ENCODE data around the gene ASIC2. TPM values are rescaled to one million over a fixed set of nuclear protein-coding genes. Genes with fewer than 3 reads are reported as not detected.

The ASIC2 gene
- total RNA-seq, 1 experiment from 2014 or later: 4.1 TPM

DNA sequence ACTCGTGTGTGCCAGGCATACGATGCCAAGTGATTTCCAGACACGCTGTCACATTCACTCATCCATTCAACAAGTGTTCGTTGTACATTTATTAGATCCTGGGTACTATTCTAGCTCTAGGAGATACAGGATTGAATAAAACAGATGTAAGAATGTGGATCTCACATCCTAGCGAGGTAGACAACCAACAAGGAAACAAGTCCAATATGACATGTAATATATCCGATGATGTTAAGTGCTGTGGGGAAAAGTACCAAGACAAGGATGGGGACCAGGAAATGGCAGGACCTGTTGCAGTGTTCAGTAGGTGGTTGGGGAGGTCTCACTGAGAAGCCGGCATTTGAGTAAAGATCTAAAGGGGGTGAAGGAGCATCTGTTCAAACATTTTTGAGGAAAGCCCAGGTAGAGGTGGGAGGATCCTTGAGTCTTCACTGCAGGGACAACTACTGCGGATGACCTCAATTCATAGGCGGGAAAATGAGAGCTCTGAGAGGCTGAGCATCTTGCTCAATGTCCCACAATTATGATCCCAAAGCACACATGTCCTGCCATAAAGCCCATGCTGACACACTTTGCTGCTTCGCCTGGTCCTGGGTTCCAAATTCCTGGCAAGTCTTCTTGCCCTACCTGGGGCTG, 129.4 kb downstream of the ASIC2 start:
- H3K4me3 ChIP-seq (ENCODE audit: low read depth in 2 of 2, low read length in 2 of 2): no peak overlapping the region
- DNase-seq (ENCODE audit: low read depth, low spot score): no peak
- H3K4me1 ChIP-seq (ENCODE audit: control insufficient read depth, insufficient read depth, low read length): no peaks in the 10 kb centered on the region
- H3K27ac ChIP-seq (ENCODE audit: low read length): no peak overlapping the region
- no TSS peak for BruUV-seq (replicated peaks)
- ChIA-PET POLR2A (no interaction called here), CTCF (no interaction called here)
- H3K27me3 ChIP-seq (ENCODE audit: control insufficient read depth, insufficient read depth, low read length): no peaks in the 10 kb centered on the region
- no peaks in the 10 kb centered on the region for H3K9me3 ChIP-seq (ENCODE audit: control insufficient read depth, insufficient read depth, low read depth, low read length)
- no peaks in the 10 kb centered on the region for H3K36me3 ChIP-seq (ENCODE audit: control insufficient read depth, insufficient read depth, low read length)
- in situ Hi-C loops (cut with HindIII; ENCODE audit: low pct_unique_long_range_greater_than_20kb, low sequenced_read_pairs) (no loop called here), intact Hi-C loops (cut with micrococcal nuclease; ENCODE audit: unreplicated experiment) (no loop called here)
- TF ChIP-seq TCF7L2 (IDR thresholded peaks at IDR 0.05; ENCODE audit: low read depth, low read length): no peak
- TF ChIP-seq POLR2AphosphoS5 (IDR thresholded peaks at IDR 0.05; ENCODE audit: low read depth, low read length): no peak
- TF ChIP-seq, protein P1, sequence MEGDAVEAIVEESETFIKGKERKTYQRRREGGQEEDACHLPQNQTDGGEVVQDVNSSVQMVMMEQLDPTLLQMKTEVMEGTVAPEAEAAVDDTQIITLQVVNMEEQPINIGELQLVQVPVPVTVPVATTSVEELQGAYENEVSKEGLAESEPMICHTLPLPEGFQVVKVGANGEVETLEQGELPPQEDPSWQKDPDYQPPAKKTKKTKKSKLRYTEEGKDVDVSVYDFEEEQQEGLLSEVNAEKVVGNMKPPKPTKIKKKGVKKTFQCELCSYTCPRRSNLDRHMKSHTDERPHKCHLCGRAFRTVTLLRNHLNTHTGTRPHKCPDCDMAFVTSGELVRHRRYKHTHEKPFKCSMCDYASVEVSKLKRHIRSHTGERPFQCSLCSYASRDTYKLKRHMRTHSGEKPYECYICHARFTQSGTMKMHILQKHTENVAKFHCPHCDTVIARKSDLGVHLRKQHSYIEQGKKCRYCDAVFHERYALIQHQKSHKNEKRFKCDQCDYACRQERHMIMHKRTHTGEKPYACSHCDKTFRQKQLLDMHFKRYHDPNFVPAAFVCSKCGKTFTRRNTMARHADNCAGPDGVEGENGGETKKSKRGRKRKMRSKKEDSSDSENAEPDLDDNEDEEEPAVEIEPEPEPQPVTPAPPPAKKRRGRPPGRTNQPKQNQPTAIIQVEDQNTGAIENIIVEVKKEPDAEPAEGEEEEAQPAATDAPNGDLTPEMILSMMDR (IDR thresholded peaks at IDR 0.05): no peak
- no peak for TF ChIP-seq SIN3A (IDR thresholded peaks at IDR 0.05; ENCODE audit: borderline replicate concordance, insufficient read depth, low read depth, low read length)
- TF ChIP-seq, protein P2, sequence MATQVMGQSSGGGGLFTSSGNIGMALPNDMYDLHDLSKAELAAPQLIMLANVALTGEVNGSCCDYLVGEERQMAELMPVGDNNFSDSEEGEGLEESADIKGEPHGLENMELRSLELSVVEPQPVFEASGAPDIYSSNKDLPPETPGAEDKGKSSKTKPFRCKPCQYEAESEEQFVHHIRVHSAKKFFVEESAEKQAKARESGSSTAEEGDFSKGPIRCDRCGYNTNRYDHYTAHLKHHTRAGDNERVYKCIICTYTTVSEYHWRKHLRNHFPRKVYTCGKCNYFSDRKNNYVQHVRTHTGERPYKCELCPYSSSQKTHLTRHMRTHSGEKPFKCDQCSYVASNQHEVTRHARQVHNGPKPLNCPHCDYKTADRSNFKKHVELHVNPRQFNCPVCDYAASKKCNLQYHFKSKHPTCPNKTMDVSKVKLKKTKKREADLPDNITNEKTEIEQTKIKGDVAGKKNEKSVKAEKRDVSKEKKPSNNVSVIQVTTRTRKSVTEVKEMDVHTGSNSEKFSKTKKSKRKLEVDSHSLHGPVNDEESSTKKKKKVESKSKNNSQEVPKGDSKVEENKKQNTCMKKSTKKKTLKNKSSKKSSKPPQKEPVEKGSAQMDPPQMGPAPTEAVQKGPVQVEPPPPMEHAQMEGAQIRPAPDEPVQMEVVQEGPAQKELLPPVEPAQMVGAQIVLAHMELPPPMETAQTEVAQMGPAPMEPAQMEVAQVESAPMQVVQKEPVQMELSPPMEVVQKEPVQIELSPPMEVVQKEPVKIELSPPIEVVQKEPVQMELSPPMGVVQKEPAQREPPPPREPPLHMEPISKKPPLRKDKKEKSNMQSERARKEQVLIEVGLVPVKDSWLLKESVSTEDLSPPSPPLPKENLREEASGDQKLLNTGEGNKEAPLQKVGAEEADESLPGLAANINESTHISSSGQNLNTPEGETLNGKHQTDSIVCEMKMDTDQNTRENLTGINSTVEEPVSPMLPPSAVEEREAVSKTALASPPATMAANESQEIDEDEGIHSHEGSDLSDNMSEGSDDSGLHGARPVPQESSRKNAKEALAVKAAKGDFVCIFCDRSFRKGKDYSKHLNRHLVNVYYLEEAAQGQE (IDR thresholded peaks at IDR 0.05; ENCODE audit: insufficient read depth in 1 of 2, low read depth in 2 of 2, low read length in 1 of 2): no peak
- ATAC-seq: no peak

DNA sequence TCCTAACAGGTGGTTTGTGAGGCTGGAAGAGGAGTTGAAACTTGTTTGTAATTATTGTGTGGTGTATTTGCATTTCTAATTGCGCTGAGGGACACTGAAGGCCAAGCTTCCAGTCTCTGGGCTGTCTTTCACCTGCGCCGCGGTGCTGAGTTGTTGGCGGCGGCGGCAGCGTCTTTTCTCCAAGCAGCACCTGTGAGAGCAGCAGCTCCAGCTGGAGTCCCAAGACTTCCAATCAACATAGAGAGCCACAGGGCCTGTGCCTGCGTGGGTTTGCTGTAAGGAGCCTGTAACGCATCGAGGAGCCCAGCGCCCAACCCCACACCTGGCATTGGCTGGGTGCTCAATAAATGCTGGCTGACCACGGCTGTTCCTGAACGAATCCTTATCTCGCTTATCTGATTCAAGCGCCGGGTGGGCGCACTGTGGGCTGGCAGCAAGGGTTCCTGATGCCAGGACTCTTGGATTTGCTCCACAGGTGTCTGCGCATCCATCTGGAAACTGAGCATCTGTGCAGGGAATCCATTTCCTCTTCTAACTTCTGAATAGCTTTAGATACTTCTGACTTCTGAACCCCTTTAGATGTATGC, 138.1 kb downstream of the ASIC2 start:
- ChIA-PET CTCF (interaction anchor here (0.7 kb wide), 1 partner anchor 386 kb away, joined by 3 read pairs; no protein-coding TSS in a partner anchor), POLR2A (no interaction called here)
- TF ChIP-seq, protein P1 (IDR thresholded peaks at IDR 0.05): no peak
- TF ChIP-seq SIN3A (IDR thresholded peaks at IDR 0.05; ENCODE audit: borderline replicate concordance, insufficient read depth, low read depth, low read length) (no peak), TCF7L2 (IDR thresholded peaks at IDR 0.05; ENCODE audit: low read depth, low read length) (no peak), POLR2AphosphoS5 (IDR thresholded peaks at IDR 0.05; ENCODE audit: low read depth, low read length) (no peak)
- TF ChIP-seq, protein P2 (IDR thresholded peaks at IDR 0.05; ENCODE audit: insufficient read depth in 1 of 2, low read depth in 2 of 2, low read length in 1 of 2): no peak
- Histone ChIP-seq H3K36me3 (ENCODE audit: control insufficient read depth, insufficient read depth, low read length) (no peaks in the 10 kb centered on the region), H3K4me1 (ENCODE audit: control insufficient read depth, insufficient read depth, low read length) (no peaks in the 10 kb centered on the region), H3K4me3 (ENCODE audit: low read depth in 2 of 2, low read length in 2 of 2) (no peak overlapping the region), H3K9me3 (ENCODE audit: control insufficient read depth, insufficient read depth, low read depth, low read length) (no peaks in the 10 kb centered on the region), H3K27ac (ENCODE audit: low read length) (no peak overlapping the region), H3K27me3 (ENCODE audit: control insufficient read depth, insufficient read depth, low read length) (no peaks in the 10 kb centered on the region)
- no TSS peak for BruUV-seq (replicated peaks)
- in situ Hi-C loops (cut with HindIII; ENCODE audit: low pct_unique_long_range_greater_than_20kb, low sequenced_read_pairs): no loop called here
- intact Hi-C loops (cut with micrococcal nuclease; ENCODE audit: unreplicated experiment): no loop called here
- DNase-seq (ENCODE audit: low read depth, low spot score) (no peak), ATAC-seq (no peak)

All from Panc1 (cell line).